22Rv1 (cell line): ENCODE results near the gene LIMD2.

Experiments
- ZFX ChIP-seq: fragments of 450-650 bp; IDR thresholded peaks from 2 replicates; pipeline ENCODE4 v1.6.1; 2017; ENCODE audit warnings: antibody characterized with exemption, borderline replicate concordance
- TF ChIP-seq, protein P1 (sequence below): fragments of 450-650 bp; IDR thresholded peaks from 2 replicates; pipeline ENCODE4 v1.5.1; 2017; ENCODE audit warnings: mild to moderate bottlenecking

DNA sequence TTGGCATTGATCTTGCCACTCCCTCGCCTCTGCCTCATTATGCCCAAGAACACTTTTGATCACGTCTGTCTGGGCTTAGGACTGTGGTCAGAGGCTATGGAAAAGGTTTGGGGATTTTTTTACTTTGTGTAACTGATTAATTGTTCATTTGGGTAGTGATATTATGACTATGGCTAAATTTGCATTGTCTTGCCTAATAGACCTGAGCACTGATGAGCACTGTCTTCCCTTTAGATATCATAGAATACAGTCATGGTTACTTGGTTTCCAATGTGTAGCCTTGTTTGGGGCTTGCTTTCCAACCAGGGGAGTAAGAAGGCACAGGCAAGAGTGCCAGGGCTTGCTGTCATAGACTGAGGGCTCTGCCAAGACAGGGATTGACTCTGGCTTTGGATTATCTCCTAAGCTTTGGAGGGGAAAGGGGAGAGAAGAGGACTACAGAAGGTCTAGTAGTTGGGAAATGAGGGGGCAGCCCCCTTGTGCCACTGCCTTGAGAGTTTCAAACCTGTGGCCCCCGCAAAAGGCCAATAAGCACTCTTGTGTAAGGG, 13.7 kb downstream of the LIMD2 start:
- TF ChIP-seq, protein P1, sequence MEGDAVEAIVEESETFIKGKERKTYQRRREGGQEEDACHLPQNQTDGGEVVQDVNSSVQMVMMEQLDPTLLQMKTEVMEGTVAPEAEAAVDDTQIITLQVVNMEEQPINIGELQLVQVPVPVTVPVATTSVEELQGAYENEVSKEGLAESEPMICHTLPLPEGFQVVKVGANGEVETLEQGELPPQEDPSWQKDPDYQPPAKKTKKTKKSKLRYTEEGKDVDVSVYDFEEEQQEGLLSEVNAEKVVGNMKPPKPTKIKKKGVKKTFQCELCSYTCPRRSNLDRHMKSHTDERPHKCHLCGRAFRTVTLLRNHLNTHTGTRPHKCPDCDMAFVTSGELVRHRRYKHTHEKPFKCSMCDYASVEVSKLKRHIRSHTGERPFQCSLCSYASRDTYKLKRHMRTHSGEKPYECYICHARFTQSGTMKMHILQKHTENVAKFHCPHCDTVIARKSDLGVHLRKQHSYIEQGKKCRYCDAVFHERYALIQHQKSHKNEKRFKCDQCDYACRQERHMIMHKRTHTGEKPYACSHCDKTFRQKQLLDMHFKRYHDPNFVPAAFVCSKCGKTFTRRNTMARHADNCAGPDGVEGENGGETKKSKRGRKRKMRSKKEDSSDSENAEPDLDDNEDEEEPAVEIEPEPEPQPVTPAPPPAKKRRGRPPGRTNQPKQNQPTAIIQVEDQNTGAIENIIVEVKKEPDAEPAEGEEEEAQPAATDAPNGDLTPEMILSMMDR: no peak
- no peak for TF ChIP-seq ZFX
